Choroid plexus epithelial cell (primary cell): ENCODE data around the gene SLAMF9.

ENCODE experiments used
- DNase-seq: peaks from one replicate; pipeline ENCODE4 v3.0.0-alpha.2; 2010; ENCODE audit warnings: low read depth
- H3K4me3 ChIP-seq: 2 replicates; pipeline ENCODE4 v1.5.1; 2011; ENCODE audit warnings: low read depth, mild to moderate bottlenecking, control low read depth, low read length, moderate library complexity
- CTCF ChIP-seq: conservative IDR thresholded peaks from 2 replicates; pipeline ENCODE4 v1.5.1; 2011; ENCODE audit warnings: low read depth, mild to moderate bottlenecking, control low read depth, inconsistent platforms, low read length, moderate library complexity

The SLAMF9 gene

GRCh38 chr1:159953536-159954515 is at the start of gene SLAMF9:
SLAMF9 (minus strand) TSS chr1:159954237; CDS start chr1:159954137, 100 bp downstream.
- no peak within 1 kb of the TSS for H3K4me3 ChIP-seq
- TF ChIP-seq CTCF, result no peak
- no peak for DNase-seq

GRCh38 chr1:160001440-160001839 is 47.4 kb upstream of the SLAMF9 start:
- TF ChIP-seq CTCF, result no peak
- no peak overlapping the region for H3K4me3 ChIP-seq
- no peak for DNase-seq

GRCh38 chr1:159999204-159999603 is 45.2 kb upstream of the SLAMF9 start:
- DNase-seq, result no peak
- no peak for TF ChIP-seq CTCF
- no peak overlapping the region for H3K4me3 ChIP-seq

GRCh38 chr1:159996653-159997052 is 42.6 kb upstream of the SLAMF9 start:
- DNase-seq, result peak; percentile 61
- no peak for TF ChIP-seq CTCF

GRCh38 chr1:159994896-159995295 is 40.9 kb upstream of the SLAMF9 start:
- no peak for TF ChIP-seq CTCF
- no peak overlapping the region for H3K4me3 ChIP-seq
- no peak for DNase-seq

More at GRCh38 chr1:159996653-159997052, 42.6 kb upstream of the SLAMF9 start:
- H3K4me3 ChIP-seq, result no peak overlapping the region

- no peak for DNase-seq
- H3K4me3 ChIP-seq, result no peak overlapping the region
- TF ChIP-seq CTCF, result no peak
Observed at GRCh38 chr1:159993911-159994310, 39.9 kb upstream of the SLAMF9 start.
